ENCODE results near the gene MSH5. TPM values are rescaled to one million over a fixed set of nuclear protein-coding genes. Genes with fewer than 3 reads are reported as not detected.

The MSH5 gene
- total and polyA plus RNA-seq, 4 experiments from 2014 or later = 0.95 to 12.1 (median 7.3) TPM

- CTCF ChIA-PET (ENCODE audit: partially characterized antibody) = interaction anchor here (2.0 to 2.3 kb wide), 2 partner anchors 12 to 65 kb away, joined by 12 to 20 read pairs; partner anchors contain the start of genes DDAH2 and LSM2
- H3K4me1 Mint-ChIP-seq = peaks cover 26 to 70% (median 40%) of the 10 kb centered on the region in 4 donors
- H3K36me3 Mint-ChIP-seq = peaks cover 10 to 27% of the 10 kb centered on the region in 2 donors
- Histone ChIP-seq H3K9me3 (ENCODE audit: control insufficient read depth in 1 of 2, low read length in 2 of 2) (no peaks in the 10 kb centered on the region), H3K4me3 (ENCODE audit: low read length in 2 of 2) (peak overlapping the region; percentile 72 to 96), H3K4me1 (ENCODE audit: insufficient read depth, low read length) (peaks cover 55% of the 10 kb centered on the region), H3K27ac (ENCODE audit: low read depth, low read length) (peak overlapping the region; percentile 95), H3K36me3 (ENCODE audit: insufficient read depth, low read length) (peaks cover 6% of the 10 kb centered on the region), H3K27me3 (ENCODE audit: insufficient read depth, low read length) (no peaks in the 10 kb centered on the region)
- peak overlapping the region; percentile 58 to 97 (median 85) for H3K27ac Mint-ChIP-seq
- DNase-seq = peak in 2 of 5 donors; percentile 12 to 32
- H3K4me3 Mint-ChIP-seq = peak overlapping the region; percentile 57 to 87 (median 82)
- POLR2A ChIA-PET (ENCODE audit: partially characterized antibody) = interaction anchor here (0.8 to 6.5 kb wide), 16 partner anchors 10 to 177 kb away, joined by 3 to 93 read pairs (median 12); partner anchors contain the start of genes ABHD16A, BAG6, CLIC1 and DXO
- H3K27me3 Mint-ChIP-seq = no peaks in the 10 kb centered on the region
- intact Hi-C loops (cut with micrococcal nuclease) = loop anchor here (2.0 kb wide), 2 partner anchors 18 to 20 kb away; partner anchors contain the start of genes HSPA1A, HSPA1L and VWA7
- no peaks in the 10 kb centered on the region for H3K9me3 Mint-ChIP-seq
Measured at GRCh38 chr6:31794294-31794865, 54.6 kb downstream of the MSH5 start.

- H3K27ac ChIP-seq (ENCODE audit: low read depth, low read length) = peak overlapping the region; percentile 95
- H3K4me3 ChIP-seq (ENCODE audit: low read length in 2 of 2) = peak overlapping the region; percentile 72 to 96
- peaks cover 6% of the 10 kb centered on the region for H3K36me3 ChIP-seq (ENCODE audit: insufficient read depth, low read length)
- peak overlapping the region; percentile 63 to 99 (median 98) for H3K27ac Mint-ChIP-seq
- intact Hi-C loops (cut with micrococcal nuclease) = loop anchor here (1.0 to 2.0 kb wide), 5 partner anchors 11 to 59 kb away; partner anchors contain the start of genes CLIC1, HSPA1A, HSPA1B and HSPA1L
- DNase-seq = peak in 1 of 5 donors; percentile 15
- ChIA-PET POLR2A (ENCODE audit: partially characterized antibody) (interaction anchor here (0.8 to 6.5 kb wide), 23 partner anchors 11 to 213 kb away, joined by 3 to 93 read pairs (median 7); partner anchors contain the start of genes ABHD16A, BAG6, CLIC1 and DXO), CTCF (ENCODE audit: partially characterized antibody) (interaction anchor here (1.0 to 2.6 kb wide), 8 partner anchors 11 to 114 kb away, joined by 3 to 20 read pairs (median 6); partner anchors contain the start of genes DDAH2, LSM2 and LY6G5C)
- no peaks in the 10 kb centered on the region for H3K27me3 ChIP-seq (ENCODE audit: insufficient read depth, low read length)
- H3K4me1 Mint-ChIP-seq = peaks cover 24 to 67% (median 40%) of the 10 kb centered on the region in 4 donors
- H3K4me3 Mint-ChIP-seq = peak overlapping the region; percentile 94 to 99 (median 97)
- H3K4me1 ChIP-seq (ENCODE audit: insufficient read depth, low read length) = peaks cover 55% of the 10 kb centered on the region
- H3K36me3 Mint-ChIP-seq = peaks cover 8 to 24% of the 10 kb centered on the region in 2 donors
- H3K9me3 ChIP-seq (ENCODE audit: control insufficient read depth in 1 of 2, low read length in 2 of 2) = no peaks in the 10 kb centered on the region
- no peaks in the 10 kb centered on the region for H3K9me3 Mint-ChIP-seq
- H3K27me3 Mint-ChIP-seq = no peaks in the 10 kb centered on the region
Measured at GRCh38 chr6:31794866-31795615, 55.2 kb downstream of the MSH5 start.

GRCh38 chr6:31795616-31796298 is 56.0 kb downstream of the MSH5 start, which contains the start of gene VARS1:
VARS1 (minus strand) TSS chr6:31795752; CDS start chr6:31795217, 535 bp downstream.
- Mint-ChIP-seq H3K4me3 (peak within 1 kb of the TSS; percentile 94 to 99 (median 97)), H3K36me3 (peaks cover 5 to 21% of the 10 kb centered on the region in 2 donors), H3K9me3 (no peaks in the 10 kb centered on the region), H3K27me3 (no peaks in the 10 kb centered on the region), H3K4me1 (peaks cover 22 to 64% (median 37%) of the 10 kb centered on the region in 4 donors), H3K27ac (peak within 1 kb of the TSS; percentile 63 to 99 (median 98))
- Histone ChIP-seq H3K27me3 (ENCODE audit: insufficient read depth, low read length) (no peaks in the 10 kb centered on the region), H3K4me3 (ENCODE audit: low read length in 2 of 2) (peak within 1 kb of the TSS; percentile 72 to 96), H3K9me3 (ENCODE audit: control insufficient read depth in 1 of 2, low read length in 2 of 2) (no peaks in the 10 kb centered on the region), H3K27ac (ENCODE audit: low read depth, low read length) (peak within 1 kb of the TSS; percentile 95), H3K4me1 (ENCODE audit: insufficient read depth, low read length) (peaks cover 55% of the 10 kb centered on the region), H3K36me3 (ENCODE audit: insufficient read depth, low read length) (peaks cover 6% of the 10 kb centered on the region)
- POLR2A ChIA-PET (ENCODE audit: partially characterized antibody) = interaction anchor here (0.7 to 6.5 kb wide), 24 partner anchors 11 to 214 kb away, joined by 3 to 93 read pairs (median 6); partner anchors contain the start of genes ABHD16A, BAG6, C6orf47 and CLIC1
- intact Hi-C loops (cut with micrococcal nuclease) = loop anchor here (1.0 to 2.0 kb wide), 5 partner anchors 11 to 59 kb away; partner anchors contain the start of genes CLIC1, HSPA1A, HSPA1B and HSPA1L
- CTCF ChIA-PET (ENCODE audit: partially characterized antibody) = interaction anchor here (0.7 to 2.6 kb wide), 16 partner anchors 11 to 683 kb away, joined by 3 to 20 read pairs (median 4); partner anchors contain the start of genes DDAH2, HSPA1A, HSPA1L and LSM2
- DNase-seq = peak; percentile 83 to 90 (median 84)

- CTCF ChIA-PET (ENCODE audit: partially characterized antibody) = interaction anchor here (0.6 to 3.1 kb wide), 10 partner anchors 10 to 72 kb away, joined by 3 to 20 read pairs (median 5); partner anchors contain the start of genes DDAH2, HSPA1A, HSPA1L and LSM2
- peak overlapping the region; percentile 63 to 97 (median 92) for H3K27ac Mint-ChIP-seq
- Histone ChIP-seq H3K27ac (ENCODE audit: low read depth, low read length) (peak overlapping the region; percentile 55), H3K4me3 (ENCODE audit: low read length in 2 of 2) (no peak overlapping the region), H3K27me3 (ENCODE audit: insufficient read depth, low read length) (no peaks in the 10 kb centered on the region), H3K36me3 (ENCODE audit: insufficient read depth, low read length) (peaks cover 6% of the 10 kb centered on the region), H3K9me3 (ENCODE audit: control insufficient read depth in 1 of 2, low read length in 2 of 2) (no peaks in the 10 kb centered on the region), H3K4me1 (ENCODE audit: insufficient read depth, low read length) (peaks cover 49% of the 10 kb centered on the region)
- H3K27me3 Mint-ChIP-seq = no peaks in the 10 kb centered on the region
- peaks cover 0 to 21% of the 10 kb centered on the region in 2 donors for H3K36me3 Mint-ChIP-seq
- POLR2A ChIA-PET (ENCODE audit: partially characterized antibody) = interaction anchor here (0.7 to 6.5 kb wide), 15 partner anchors 9 to 70 kb away, joined by 3 to 93 read pairs (median 5); partner anchors contain the start of genes CLIC1, DDAH2, HSPA1A and HSPA1B
- H3K9me3 Mint-ChIP-seq = no peaks in the 10 kb centered on the region
- intact Hi-C loops (cut with micrococcal nuclease) = no loop called here
- peaks cover 21 to 54% (median 35%) of the 10 kb centered on the region in 4 donors for H3K4me1 Mint-ChIP-seq
- peak overlapping the region; percentile 45 to 82 (median 74) for H3K4me3 Mint-ChIP-seq
- DNase-seq = no peak
Measured at GRCh38 chr6:31796993-31797385, 57.2 kb downstream of the MSH5 start.

GRCh38 chr6:31797588-31797987 is 57.8 kb downstream of the MSH5 start:
- Mint-ChIP-seq H3K36me3 (peaks cover 0 to 18% of the 10 kb centered on the region in 2 donors), H3K4me1 (peaks cover 21 to 51% (median 34%) of the 10 kb centered on the region in 4 donors), H3K27ac (peak overlapping the region; percentile 63 to 97 (median 94)), H3K9me3 (no peaks in the 10 kb centered on the region), H3K4me3 (peak overlapping the region; percentile 65 to 82 (median 73)), H3K27me3 (no peaks in the 10 kb centered on the region)
- Histone ChIP-seq H3K36me3 (ENCODE audit: insufficient read depth, low read length) (peaks cover 2% of the 10 kb centered on the region), H3K4me1 (ENCODE audit: insufficient read depth, low read length) (peaks cover 49% of the 10 kb centered on the region), H3K9me3 (ENCODE audit: control insufficient read depth in 1 of 2, low read length in 2 of 2) (no peaks in the 10 kb centered on the region), H3K4me3 (ENCODE audit: low read length in 2 of 2) (no peak overlapping the region), H3K27ac (ENCODE audit: low read depth, low read length) (peak overlapping the region; percentile 55), H3K27me3 (ENCODE audit: insufficient read depth, low read length) (no peaks in the 10 kb centered on the region)
- intact Hi-C loops (cut with micrococcal nuclease) = no loop called here
- POLR2A ChIA-PET (ENCODE audit: partially characterized antibody) = interaction anchor here (0.6 to 6.5 kb wide), 12 partner anchors 9 to 1173 kb away, joined by 3 to 93 read pairs (median 4); partner anchors contain the start of genes DDAH2, HSPA1A, HSPA1B and HSPA1L
- DNase-seq = peak in 4 of 5 donors; percentile 38 to 42 (median 40)
- CTCF ChIA-PET (ENCODE audit: partially characterized antibody) = interaction anchor here (0.6 to 3.1 kb wide), 4 partner anchors 9 to 68 kb away, joined by 4 to 14 read pairs (median 7); partner anchors contain the start of genes DDAH2 and LSM2

- CTCF ChIA-PET (ENCODE audit: partially characterized antibody) = interaction anchor here (0.8 to 3.1 kb wide), 6 partner anchors 12 to 71 kb away, joined by 3 to 14 read pairs (median 4); partner anchors contain the start of genes DDAH2, HSPA1A and HSPA1L
- no peaks in the 10 kb centered on the region for H3K9me3 ChIP-seq (ENCODE audit: control insufficient read depth in 1 of 2, low read length in 2 of 2)
- H3K36me3 ChIP-seq (ENCODE audit: insufficient read depth, low read length) = no peaks in the 10 kb centered on the region
- POLR2A ChIA-PET (ENCODE audit: partially characterized antibody) = interaction anchor here (0.8 to 6.5 kb wide), 2 partner anchors 13 to 160 kb away, joined by 3 to 73 read pairs; partner anchors contain the start of genes HSPA1A and HSPA1L
- H3K9me3 Mint-ChIP-seq = no peaks in the 10 kb centered on the region
- H3K4me3 ChIP-seq (ENCODE audit: low read length in 2 of 2) = no peak overlapping the region
- peaks cover 14 to 45% (median 27%) of the 10 kb centered on the region in 4 donors for H3K4me1 Mint-ChIP-seq
- no peak overlapping the region for H3K27ac Mint-ChIP-seq
- H3K4me1 ChIP-seq (ENCODE audit: insufficient read depth, low read length) = peaks cover 35% of the 10 kb centered on the region
- H3K27me3 Mint-ChIP-seq = no peaks in the 10 kb centered on the region
- peaks cover 5 to 15% of the 10 kb centered on the region in 2 donors for H3K36me3 Mint-ChIP-seq
- no peak overlapping the region for H3K4me3 Mint-ChIP-seq
- intact Hi-C loops (cut with micrococcal nuclease) = no loop called here
- H3K27ac ChIP-seq (ENCODE audit: low read depth, low read length) = no peak overlapping the region
- H3K27me3 ChIP-seq (ENCODE audit: insufficient read depth, low read length) = no peaks in the 10 kb centered on the region
- no peak for DNase-seq
Measured at GRCh38 chr6:31799781-31800180, 60.0 kb downstream of the MSH5 start.
